KMS-11 (cell line): ENCODE data around the gene TBCB.

ENCODE experiments used
- H2AFZ ChIP-seq: fragments of 200-600 bp; sonication (generic); 2 replicates; pipeline ENCODE4 v1.6.1; 2016; ENCODE audit warnings: antibody characterized with exemption, mixed run types, low read depth
- H3K27ac ChIP-seq: fragments of 200-600 bp; sonication (generic); 2 replicates; pipeline ENCODE4 v1.6.1; 2016; ENCODE audit warnings: mild to moderate bottlenecking, mixed run types
- H3K27me3 ChIP-seq: fragments of 200-600 bp; sonication (generic); 2 replicates; pipeline ENCODE4 v1.6.1; 2017; ENCODE audit warnings: mild to moderate bottlenecking, low read depth, mixed run types, moderate library complexity; ENCODE audit not compliant: insufficient read depth
- H3K36me3 ChIP-seq: fragments of 200-600 bp; sonication (generic); 2 replicates; pipeline ENCODE4 v1.6.1; 2017; ENCODE audit warnings: mild to moderate bottlenecking, mixed run types; ENCODE audit not compliant: insufficient read depth
- H3K4me1 ChIP-seq: fragments of 200-600 bp; sonication (generic); 2 replicates; pipeline ENCODE4 v1.6.1; 2016; ENCODE audit warnings: mild to moderate bottlenecking, low read depth, mixed run types; ENCODE audit not compliant: poor library complexity, severe bottlenecking
- H3K4me2 ChIP-seq: fragments of 200-600 bp; sonication (generic); 2 replicates; pipeline ENCODE4 v1.7.0; 2016; ENCODE audit warnings: mild to moderate bottlenecking, mixed run types
- H3K4me3 ChIP-seq: fragments of 200-600 bp; sonication (generic); IDR thresholded peaks from 2 replicates; pipeline ENCODE4 v1.6.1; 2017; ENCODE audit warnings: low read depth, low read length, mixed read lengths; ENCODE audit not compliant: insufficient read depth
- H3K79me2 ChIP-seq: fragments of 200-600 bp; sonication (generic); 2 replicates; pipeline ENCODE4 v1.6.1; 2016; ENCODE audit warnings: low read depth, mixed run types; ENCODE audit not compliant: insufficient read depth
- H3K9ac ChIP-seq: fragments of 200-600 bp; sonication (generic); 2 replicates; pipeline ENCODE4 v1.6.1; 2016; ENCODE audit warnings: mild to moderate bottlenecking, mixed run types
- H4K20me1 ChIP-seq: fragments of 200-600 bp; sonication (generic); 2 replicates; pipeline ENCODE4 v1.6.1; 2016; ENCODE audit warnings: mild to moderate bottlenecking, mixed run types; ENCODE audit not compliant: insufficient read depth
- CTCF ChIP-seq: fragments of 200-600 bp; sonication (generic); conservative IDR thresholded peaks from 2 replicates; pipeline ENCODE4 v1.6.1; 2017; ENCODE audit warnings: low read depth, mild to moderate bottlenecking, antibody characterized with exemption, low read length, moderate library complexity, mixed read lengths

Gene TBCB

GRCh38 chr19:36090910-36091695 lies 24.2 kb upstream of the TBCB start:
- Histone ChIP-seq H3K27me3 (no peaks in the 10 kb centered on the region), H3K4me1 (no peaks in the 10 kb centered on the region), H2AFZ (no peak overlapping the region), H3K4me3 (no peak overlapping the region), H4K20me1 (no peaks in the 10 kb centered on the region), H3K4me2 (no peak overlapping the region), H3K36me3 (peaks cover 3% of the 10 kb centered on the region; the same call in 1 of the 2 replicates), H3K27ac (no peak overlapping the region), H3K79me2 (no peaks in the 10 kb centered on the region), H3K9ac (no peak overlapping the region)
- TF ChIP-seq CTCF = no peak

GRCh38 chr19:36092566-36092965 lies 22.7 kb upstream of the TBCB start:
- H3K27ac ChIP-seq = no peak overlapping the region
- H3K4me1 ChIP-seq = no peaks in the 10 kb centered on the region
- no peak overlapping the region for H3K4me3 ChIP-seq
- TF ChIP-seq CTCF = no peak
- peaks cover 3% of the 10 kb centered on the region; the same call in 1 of the 2 replicates for H3K36me3 ChIP-seq
- H4K20me1 ChIP-seq = no peaks in the 10 kb centered on the region
- no peak overlapping the region for H3K9ac ChIP-seq
- no peaks in the 10 kb centered on the region for H3K27me3 ChIP-seq
- no peak overlapping the region for H2AFZ ChIP-seq
- H3K4me2 ChIP-seq = no peak overlapping the region
- no peaks in the 10 kb centered on the region for H3K79me2 ChIP-seq

- Histone ChIP-seq H3K9ac (no peak overlapping the region), H3K27me3 (no peaks in the 10 kb centered on the region), H3K4me3 (no peak overlapping the region), H2AFZ (no peak overlapping the region), H3K27ac (no peak overlapping the region), H3K79me2 (no peaks in the 10 kb centered on the region), H3K4me1 (no peaks in the 10 kb centered on the region), H4K20me1 (no peaks in the 10 kb centered on the region), H3K36me3 (peaks cover 3% of the 10 kb centered on the region; the same call in 1 of the 2 replicates), H3K4me2 (no peak overlapping the region)
- no peak for TF ChIP-seq CTCF
These were observed 22.1 kb upstream of the TBCB start for GRCh38 chr19:36093146-36093662.

- no peaks in the 10 kb centered on the region for H3K79me2 ChIP-seq
- no peak overlapping the region for H2AFZ ChIP-seq
- H3K27ac ChIP-seq = no peak overlapping the region
- H3K4me2 ChIP-seq = no peak overlapping the region
- H3K4me1 ChIP-seq = no peaks in the 10 kb centered on the region
- H3K27me3 ChIP-seq = no peaks in the 10 kb centered on the region
- H3K4me3 ChIP-seq = no peak overlapping the region
- peaks cover 3% of the 10 kb centered on the region; the same call in 1 of the 2 replicates for H3K36me3 ChIP-seq
- H3K9ac ChIP-seq = no peak overlapping the region
- TF ChIP-seq CTCF = no peak
- H4K20me1 ChIP-seq = no peaks in the 10 kb centered on the region
These were observed 21.6 kb upstream of the TBCB start for GRCh38 chr19:36093687-36094086.
